ENCODE measurements around the gene RXRA. TPM values are rescaled to one million over a fixed set of nuclear protein-coding genes. Genes with fewer than 3 reads are reported as not detected.
A peak's percentile ranks its signal among the peaks of the same experiment; 100 is the strongest.

RXRA gene
- total RNA-seq, 1 experiment from 2014 or later, result 29.9 TPM

- Histone ChIP-seq H2AK5ac (ENCODE audit: insufficient read length, low read length) (no peak overlapping the region), H4K5ac (ENCODE audit: insufficient read length, low read depth, low read length) (no peak overlapping the region), H3K27ac (ENCODE audit: insufficient read length, low read depth, low read length) (no peak overlapping the region), H3K23me2 (ENCODE audit: insufficient read length, low read depth, low read length, poor library complexity, severe bottlenecking) (no peaks in the 10 kb centered on the region), H3T11ph (ENCODE audit: low read length) (no peak overlapping the region), H4K91ac (ENCODE audit: insufficient read length, low read depth, low read length) (no peak overlapping the region), H3K14ac (ENCODE audit: insufficient read depth, low read length) (no peak overlapping the region), H3K79me1 (ENCODE audit: insufficient read depth, low read depth, low read length, poor library complexity, severe bottlenecking) (peaks cover 3% of the 10 kb centered on the region), H2BK120ac (ENCODE audit: low read depth, low read length, poor library complexity, severe bottlenecking) (no peak overlapping the region), H3K9ac (ENCODE audit: extremely low read depth, insufficient read length, low read length) (no peak overlapping the region), H3K4me1 (ENCODE audit: insufficient read depth, low read length) (no peaks in the 10 kb centered on the region), H4K20me1 (ENCODE audit: control insufficient read depth, insufficient read depth, insufficient read length) (no peaks in the 10 kb centered on the region), H3K56ac (ENCODE audit: insufficient read length, low read depth, low read length) (no peak overlapping the region), H3K9me3 (ENCODE audit: control insufficient read depth, low read depth, low read length) (no peaks in the 10 kb centered on the region), H4K8ac (replicated peaks; ENCODE audit: insufficient read length, low read depth, low read length) (no peak overlapping the region), H2BK15ac (ENCODE audit: low read depth, low read length) (no peak overlapping the region), H3K23ac (ENCODE audit: insufficient read length, low read depth, low read length) (no peak overlapping the region), H2BK12ac (ENCODE audit: insufficient read length, low read depth, low read length) (no peak overlapping the region), H2BK5ac (ENCODE audit: insufficient read length, low read length) (no peak overlapping the region), H2BK20ac (ENCODE audit: low read depth, low read length, poor library complexity, severe bottlenecking) (no peak overlapping the region), H3K18ac (ENCODE audit: insufficient read length, low read depth, low read length) (no peak overlapping the region), H3K4ac (ENCODE audit: low read depth, low read length) (no peak overlapping the region), H2AFZ (ENCODE audit: low read length) (no peak overlapping the region), H3K27me3 (ENCODE audit: insufficient read depth, low read length) (no peaks in the 10 kb centered on the region), H3K4me2 (ENCODE audit: insufficient read depth, insufficient read length, low read length) (no peak overlapping the region), H3K79me2 (ENCODE audit: insufficient read depth, low read length) (no peaks in the 10 kb centered on the region)
- Mint-ChIP-seq H3K36me3 (ENCODE audit: insufficient read depth in 1 of 3, low read depth in 3 of 3) (peaks cover 0 to 9% (median 6%) of the 10 kb centered on the region in 3 experiments; a peak in 6 of 7 replicates), H3K9me3 (peaks cover 4 to 6% of the 10 kb centered on the region in 2 experiments; a peak in 3 of 5 replicates), H3K27ac (peak overlapping the region in 1 of 3 experiments; percentile 31; a peak in 1 of 7 replicates), H3K4me3 (no peak overlapping the region), H3K27me3 (ENCODE audit: low read depth) (no peaks in the 10 kb centered on the region), H3K4me1 (peaks cover 5 to 13% of the 10 kb centered on the region in 2 experiments)
- no peak for DNase-seq
- TF ChIP-seq CTCF (conservative IDR thresholded peaks at IDR 0.05), result no peak
- WGBS (ENCODE audit: extremely low coverage, insufficient read length, low lambda C conversion rate), result no CpG with 5 or more reads among the region's 11 CpGs
Observed at GRCh38 chr9:134403292-134403681, 77.0 kb downstream of the RXRA start.
